Measurements from ENCODE around the gene KLK7.
"Not testable (repeated sequence)": the region's sequence is repeated elsewhere in the genome, so short reads cannot be mapped to it uniquely, and the experiment has no call there.

KLK7 gene

GRCh38 chr19:51010066-51010795, 26.5 kb upstream of the KLK7 start:
- no peak for DNase-seq

GRCh38 chr19:51009061-51009891, 25.6 kb upstream of the KLK7 start:
- DNase-seq, result peak in 1 of 3 donors; percentile 25

DNA sequence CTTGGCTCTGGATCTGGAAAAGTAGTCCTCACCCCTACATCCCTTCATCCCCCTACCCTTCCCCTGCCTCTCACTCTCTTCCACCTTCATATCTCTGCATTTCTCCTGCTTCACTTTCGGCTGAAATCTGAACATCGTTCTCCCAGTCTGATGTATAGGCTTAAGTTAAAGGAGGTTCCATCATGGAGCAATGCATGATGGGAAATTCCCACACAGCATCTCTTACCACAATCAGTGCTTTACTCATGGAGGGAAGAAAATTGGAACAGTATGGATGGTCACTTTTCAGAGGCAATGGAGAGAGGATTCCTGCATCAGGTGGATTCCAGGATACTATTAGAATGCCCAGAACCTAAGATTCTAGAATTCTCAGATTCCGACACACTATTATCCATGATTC, 23.8 kb upstream of the KLK7 start:
- DNase-seq, result no peak

DNA sequence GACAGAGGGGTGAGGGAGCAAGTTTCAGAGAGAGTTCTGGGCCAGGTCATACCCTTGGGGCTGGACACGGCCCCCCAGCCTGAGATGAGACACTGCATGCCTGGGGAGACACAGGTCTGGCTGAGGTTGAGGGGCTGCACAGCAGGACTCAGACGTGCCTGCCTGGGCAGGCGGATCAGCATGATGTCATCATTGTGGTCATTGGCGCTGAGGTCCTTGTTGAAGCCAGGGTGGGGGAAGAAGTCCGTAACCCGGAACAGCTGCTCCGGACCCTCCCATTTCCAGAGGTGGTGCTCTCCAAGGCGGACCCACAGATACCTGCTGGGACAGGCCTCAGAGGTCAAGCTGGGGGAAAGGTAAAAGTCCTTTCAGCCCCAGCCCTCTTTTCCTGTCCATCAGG, 22.7 kb upstream of the KLK7 start:
- DNase-seq, result no peak

- no peak for DNase-seq
These were observed 21.5 kb upstream of the KLK7 start for GRCh38 chr19:51005248-51005647.

- DNase-seq, result no peak
These were observed 19.6 kb upstream of the KLK7 start for GRCh38 chr19:51003316-51003715.

GRCh38 chr19:51002542-51003311, 19.0 kb upstream of the KLK7 start:
- peak; percentile 34 to 68 (median 59) for DNase-seq

DNA sequence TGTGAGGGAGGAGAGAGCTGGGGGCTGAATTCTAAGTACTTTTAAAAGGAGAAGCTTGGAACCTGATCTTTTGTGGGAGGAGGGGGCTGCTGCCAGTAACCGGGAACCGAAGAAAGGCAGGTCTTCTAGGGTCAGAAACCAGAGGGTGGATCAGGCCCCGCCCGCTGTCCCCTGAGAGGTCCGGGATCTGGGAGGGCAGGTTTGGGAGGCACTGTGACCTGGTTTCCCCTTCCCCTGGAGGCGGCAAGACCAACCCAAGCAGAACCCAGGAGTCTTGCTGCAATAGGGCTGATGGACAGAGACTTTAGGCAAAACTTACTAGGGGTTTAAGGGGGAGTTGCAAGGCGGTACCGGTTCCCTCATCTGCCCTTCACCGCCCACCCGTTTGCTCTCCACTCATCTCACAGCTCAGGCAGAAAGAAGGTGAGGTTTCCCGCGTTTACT, 18.4 kb upstream of the KLK7 start:
- no peak for DNase-seq

GRCh38 chr19:51001515-51001914, 17.8 kb upstream of the KLK7 start, which contains the start of gene KLK8:
KLK8 (minus strand) TSS chr19:51001604; CDS start chr19:51001167, 437 bp downstream.
- DNase-seq, result no peak

- no peak for DNase-seq
These were observed 17.3 kb upstream of the KLK7 start for GRCh38 chr19:51000981-51001380.

DNA sequence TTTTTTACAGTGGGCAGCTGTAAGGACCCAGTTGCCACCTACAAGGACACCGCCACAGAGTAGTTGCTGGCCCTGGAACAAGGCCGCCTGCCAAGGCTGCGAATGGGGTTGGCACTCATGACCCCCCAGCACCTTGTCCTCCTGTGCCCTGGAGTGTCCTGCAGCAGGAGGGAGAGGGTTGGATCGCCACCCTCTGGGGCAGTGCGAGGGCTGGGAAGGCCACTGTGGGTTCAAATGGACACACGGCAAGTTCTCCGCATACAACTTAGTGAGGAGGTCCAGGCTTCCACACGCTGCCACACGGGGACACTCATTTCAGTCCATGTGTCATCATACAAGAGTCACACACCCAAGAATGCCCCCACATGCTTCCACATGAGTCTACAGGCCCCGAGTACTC, 16.7 kb upstream of the KLK7 start:
- DNase-seq, result no peak

GRCh38 chr19:50998686-50999085, 15.0 kb upstream of the KLK7 start:
- DNase-seq, result no peak

GRCh38 chr19:50998061-50998460, 14.3 kb upstream of the KLK7 start:
- DNase-seq, result no peak

GRCh38 chr19:50994129-50994528, 10.4 kb upstream of the KLK7 start:
- no peak for DNase-seq

DNA sequence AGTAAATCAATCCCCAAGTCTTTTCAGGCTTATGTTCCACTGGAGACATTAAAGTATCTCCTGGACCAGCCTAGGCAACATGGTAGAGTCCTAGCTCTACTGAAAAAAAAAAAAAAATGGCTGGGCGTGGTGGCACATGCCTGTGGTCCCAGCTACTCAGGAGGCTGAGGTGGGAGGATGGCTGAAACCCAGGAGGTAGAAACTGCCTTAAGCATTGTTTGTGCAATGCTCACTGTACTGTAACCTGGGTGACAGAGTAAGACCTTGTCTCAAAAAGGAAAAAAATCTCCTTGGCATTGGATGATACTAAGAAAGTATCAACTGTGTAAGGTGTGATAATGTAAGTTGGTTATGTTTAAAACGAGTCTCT, 8.9 kb upstream of the KLK7 start:
- no peak for DNase-seq

DNA sequence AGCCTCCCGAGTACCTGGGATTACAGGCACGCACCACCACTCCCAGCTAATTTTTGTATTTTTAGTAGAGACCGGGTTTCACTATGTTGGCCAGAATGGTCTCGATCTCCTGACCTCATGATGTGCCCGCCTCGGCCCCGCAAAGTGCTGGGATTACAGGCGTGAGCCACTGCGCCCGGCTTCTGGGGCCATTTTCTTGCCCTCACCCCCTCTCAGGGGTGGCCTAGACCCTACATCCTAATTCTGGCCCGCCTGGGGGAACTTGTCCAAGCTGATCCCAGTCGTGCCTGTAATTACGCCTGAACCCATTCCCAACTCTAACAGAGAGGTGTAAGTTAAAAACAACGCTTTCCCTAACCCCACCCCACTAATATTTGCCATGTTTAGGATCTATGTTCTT, 699 bp upstream of the KLK7 start:
- DNase-seq, result not testable (repeated sequence)

- DNase-seq, result no peak
These were observed 1.5 kb downstream of the KLK7 start for GRCh38 chr19:50982186-50982585.

- DNase-seq, result no peak
These were observed 2.0 kb downstream of the KLK7 start for GRCh38 chr19:50981587-50982146.

- DNase-seq, result no peak
These were observed 3.5 kb downstream of the KLK7 start for GRCh38 chr19:50980208-50980607.

DNA sequence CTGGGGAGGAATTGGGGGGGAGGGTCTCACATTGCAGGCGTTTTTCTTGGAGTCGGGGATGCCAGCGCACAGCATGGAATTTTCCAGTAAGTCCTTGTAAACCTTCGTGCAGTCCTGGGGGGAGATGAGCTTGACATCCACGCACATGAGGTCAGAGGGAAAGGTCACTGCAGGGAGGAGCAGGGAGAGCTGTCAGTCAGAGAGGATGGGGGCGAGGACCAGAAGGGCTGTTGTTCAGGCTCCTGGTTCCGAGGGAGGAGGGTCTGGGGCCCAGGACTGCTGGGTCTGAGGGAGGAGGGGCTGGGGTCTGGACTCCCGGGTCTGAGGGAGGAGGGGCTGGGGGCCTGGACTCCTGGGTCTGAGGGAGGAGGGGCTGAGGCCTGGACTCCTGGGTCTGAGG, 4.0 kb downstream of the KLK7 start:
- no peak for DNase-seq

DNA sequence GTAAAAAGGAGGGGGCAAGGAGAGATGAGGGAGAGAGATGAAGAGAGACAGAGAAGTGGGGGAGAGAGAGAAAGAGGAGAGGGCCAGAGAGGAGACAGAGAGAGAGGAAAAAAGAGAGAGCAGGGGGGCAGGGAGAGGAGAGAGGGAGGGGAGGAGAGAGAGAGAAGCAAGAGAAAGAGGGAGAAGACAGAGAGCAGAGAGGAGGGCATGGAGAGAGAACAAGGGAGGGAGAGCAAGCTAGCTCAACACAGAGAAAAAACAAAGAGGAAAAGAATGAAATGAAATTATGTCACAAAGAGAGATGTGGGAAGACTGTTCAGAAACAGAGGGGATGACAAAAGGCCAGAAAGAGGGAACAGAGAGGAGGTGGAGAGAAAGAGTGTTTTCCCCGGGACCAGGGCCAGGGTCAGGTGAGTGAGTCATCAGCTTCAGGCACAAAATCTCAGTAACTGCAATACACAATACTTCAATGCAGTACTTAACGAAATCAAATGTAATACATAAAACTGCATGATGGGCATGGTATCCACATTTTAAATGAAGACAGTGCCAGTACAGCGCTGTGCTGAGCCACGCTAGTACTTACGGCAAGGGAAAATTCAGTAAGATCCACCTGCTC, 4.8 kb downstream of the KLK7 start:
- DNase-seq, result no peak

DNA sequence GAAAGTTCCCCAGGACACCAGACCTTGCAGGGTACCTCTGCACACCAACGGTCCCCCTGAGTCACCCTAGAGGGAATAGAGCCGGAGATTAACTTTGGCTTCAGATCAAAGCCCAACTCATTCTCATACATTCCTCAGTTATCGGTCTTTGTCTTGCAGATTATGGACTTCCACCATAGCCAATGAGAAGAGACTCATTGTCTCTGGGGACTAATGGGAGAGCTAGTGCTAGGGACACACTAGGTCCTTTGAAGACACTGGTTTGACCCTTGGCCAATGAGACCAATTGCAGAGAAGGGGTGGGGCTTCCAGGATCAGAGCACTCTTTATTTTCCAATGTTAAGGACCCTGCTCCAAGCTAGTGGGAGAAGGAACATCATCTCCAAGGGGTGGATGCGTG, 6.1 kb downstream of the KLK7 start:
- DNase-seq, result no peak

- no peak for DNase-seq
These were observed 8.0 kb downstream of the KLK7 start for GRCh38 chr19:50975766-50976165.

Measured in suppressor macrophage treated with lipopolysaccharide for 1 hour (primary cell).